Kidney glomerular epithelial cell (primary cell): ENCODE results near the gene ZNF354B.

Experiments
- DNase-seq: peaks from one replicate; lab custom pipeline; 2025; lab: John Stamatoyannopoulos, UW

The ZNF354B gene

GRCh38 chr5:178883815-178884430, 24.2 kb downstream of the ZNF354B start:
- no peak for DNase-seq

- DNase-seq = peak; percentile 24
Observed at GRCh38 chr5:178895615-178896571, 36.1 kb downstream of the ZNF354B start, which contains the start of gene ZFP2. ZFP2 (plus strand) TSS chr5:178895913; CDS start chr5:178931314, 35,401 bp downstream.

- DNase-seq = no peak
Observed at GRCh38 chr5:178899289-178899688, 39.5 kb downstream of the ZNF354B start.

GRCh38 chr5:178902849-178903248, 43.1 kb downstream of the ZNF354B start:
- DNase-seq = no peak

GRCh38 chr5:178931846-178932760, 72.3 kb downstream of the ZNF354B start:
- DNase-seq = no peak
